ENCODE measurements around the gene VWF. TPM values are rescaled to one million over a fixed set of nuclear protein-coding genes. Genes with fewer than 3 reads are reported as not detected.

The VWF gene
- total and polyA plus RNA-seq, 11 donors: 125 to 503 (median 238) TPM

DNA sequence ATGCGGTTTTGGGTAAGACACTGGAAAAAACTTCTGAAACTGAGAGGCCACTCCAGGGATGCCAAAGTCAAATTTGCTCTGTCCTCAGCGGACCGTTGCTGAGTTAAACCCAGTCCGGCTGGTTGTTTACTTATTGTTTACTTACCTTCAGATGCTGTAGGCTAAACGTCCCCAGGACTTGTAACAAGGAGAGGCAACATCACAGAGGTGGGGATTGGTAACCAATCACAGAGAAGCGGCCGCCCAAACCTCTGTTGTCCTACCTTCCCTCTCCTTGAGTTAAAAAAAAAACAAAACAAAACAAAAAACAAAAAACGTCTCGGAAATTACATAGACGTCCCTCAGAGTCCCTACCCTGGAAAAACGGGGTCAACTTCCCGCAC is 179.8 kb downstream of the VWF start:
- intact Hi-C loops (cut with DNase I): no loop called here
- Histone ChIP-seq H3K27me3 (peaks cover 9 to 36% (median 19%) of the 10 kb centered on the region in 9 donors), H3K9me3 (no peaks in the 10 kb centered on the region), H3K27ac (no peak overlapping the region), H3K4me1 (peaks cover 0 to 15% (median 4%) of the 10 kb centered on the region in 12 donors), H3K4me3 (peak overlapping the region in 11 of 12 donors; percentile 13 to 62 (median 42)), H3K36me3 (peaks cover 0 to 69% (median 21%) of the 10 kb centered on the region in 9 donors)
- 26 to 42% (median 35%) methylated on average over 12 of the region's 12 CpGs for WGBS, 4 donors
- DNase-seq: no peak
- TF ChIP-seq, protein P1, sequence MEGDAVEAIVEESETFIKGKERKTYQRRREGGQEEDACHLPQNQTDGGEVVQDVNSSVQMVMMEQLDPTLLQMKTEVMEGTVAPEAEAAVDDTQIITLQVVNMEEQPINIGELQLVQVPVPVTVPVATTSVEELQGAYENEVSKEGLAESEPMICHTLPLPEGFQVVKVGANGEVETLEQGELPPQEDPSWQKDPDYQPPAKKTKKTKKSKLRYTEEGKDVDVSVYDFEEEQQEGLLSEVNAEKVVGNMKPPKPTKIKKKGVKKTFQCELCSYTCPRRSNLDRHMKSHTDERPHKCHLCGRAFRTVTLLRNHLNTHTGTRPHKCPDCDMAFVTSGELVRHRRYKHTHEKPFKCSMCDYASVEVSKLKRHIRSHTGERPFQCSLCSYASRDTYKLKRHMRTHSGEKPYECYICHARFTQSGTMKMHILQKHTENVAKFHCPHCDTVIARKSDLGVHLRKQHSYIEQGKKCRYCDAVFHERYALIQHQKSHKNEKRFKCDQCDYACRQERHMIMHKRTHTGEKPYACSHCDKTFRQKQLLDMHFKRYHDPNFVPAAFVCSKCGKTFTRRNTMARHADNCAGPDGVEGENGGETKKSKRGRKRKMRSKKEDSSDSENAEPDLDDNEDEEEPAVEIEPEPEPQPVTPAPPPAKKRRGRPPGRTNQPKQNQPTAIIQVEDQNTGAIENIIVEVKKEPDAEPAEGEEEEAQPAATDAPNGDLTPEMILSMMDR (IDR thresholded peaks at IDR 0.05): no peak
- no peak for TF ChIP-seq POLR2A (IDR thresholded peaks at IDR 0.05)
- ATAC-seq: no peak

DNA sequence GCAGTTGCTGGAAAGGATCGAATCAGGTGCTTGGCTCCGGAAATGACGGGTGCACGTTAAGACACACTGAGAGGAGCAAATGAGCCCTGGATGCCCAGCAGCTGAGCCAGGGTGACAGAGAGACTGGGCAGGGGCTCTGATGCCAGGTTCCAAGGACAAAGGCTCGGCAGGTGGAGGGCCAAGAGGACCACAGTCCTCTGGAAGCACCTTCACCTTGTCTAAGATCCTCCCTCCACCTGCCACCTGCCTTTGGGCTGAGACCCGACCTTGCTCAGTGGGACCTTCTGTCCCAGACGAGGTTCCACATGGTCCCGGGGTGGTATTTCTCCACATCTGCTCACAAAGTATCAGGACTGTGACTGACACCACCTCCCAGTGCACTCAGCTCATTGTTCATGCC is 180.4 kb downstream of the VWF start:
- no peak for ATAC-seq
- peaks cover 0 to 15% (median 4%) of the 10 kb centered on the region in 12 donors for H3K4me1 ChIP-seq
- peaks cover 0 to 69% (median 16%) of the 10 kb centered on the region in 9 donors for H3K36me3 ChIP-seq
- H3K27me3 ChIP-seq: peaks cover 9 to 36% (median 19%) of the 10 kb centered on the region in 9 donors
- WGBS, 4 donors: 84 to 93% (median 88%) methylated on average over 8 of the region's 8 CpGs
- no peak overlapping the region for H3K4me3 ChIP-seq
- H3K9me3 ChIP-seq: no peaks in the 10 kb centered on the region
- no peak overlapping the region for H3K27ac ChIP-seq
- intact Hi-C loops (cut with DNase I): no loop called here
- DNase-seq: no peak
- TF ChIP-seq POLR2A (IDR thresholded peaks at IDR 0.05): no peak
- TF ChIP-seq, protein P1 (IDR thresholded peaks at IDR 0.05): no peak

DNA sequence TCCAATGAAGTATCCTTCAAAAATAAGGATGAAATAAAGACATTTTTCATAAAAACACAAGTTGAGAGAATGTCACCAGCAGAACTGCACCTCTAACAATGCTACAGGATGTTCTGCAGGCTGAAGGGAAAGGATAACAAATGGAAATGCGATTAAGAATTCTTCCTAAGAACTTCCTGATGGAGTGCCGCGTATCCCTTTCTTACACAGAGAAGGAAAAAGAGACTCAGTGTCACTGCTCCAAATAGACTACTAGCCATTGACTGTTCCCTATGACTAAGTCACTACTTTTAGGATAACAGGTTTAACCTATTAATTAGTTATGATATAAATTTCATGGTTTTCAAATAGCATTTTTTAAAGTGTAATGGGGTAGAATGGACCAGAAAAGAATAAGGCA is 182.6 kb downstream of the VWF start:
- Histone ChIP-seq H3K27ac (no peak overlapping the region), H3K9me3 (no peaks in the 10 kb centered on the region), H3K4me1 (peaks cover 0 to 15% (median 4%) of the 10 kb centered on the region in 12 donors), H3K4me3 (no peak overlapping the region), H3K36me3 (peaks cover 0 to 64% (median 11%) of the 10 kb centered on the region in 9 donors), H3K27me3 (peaks cover 9 to 36% (median 19%) of the 10 kb centered on the region in 9 donors)
- no peak for TF ChIP-seq POLR2A (IDR thresholded peaks at IDR 0.05)
- TF ChIP-seq, protein P1 (IDR thresholded peaks at IDR 0.05): no peak
- intact Hi-C loops (cut with DNase I): no loop called here
- 58 to 76% (median 61%) methylated on average over 3 of the region's 3 CpGs for WGBS, 4 donors
- ATAC-seq: peak in 1 of 4 donors; percentile 44
- no peak for DNase-seq

DNA sequence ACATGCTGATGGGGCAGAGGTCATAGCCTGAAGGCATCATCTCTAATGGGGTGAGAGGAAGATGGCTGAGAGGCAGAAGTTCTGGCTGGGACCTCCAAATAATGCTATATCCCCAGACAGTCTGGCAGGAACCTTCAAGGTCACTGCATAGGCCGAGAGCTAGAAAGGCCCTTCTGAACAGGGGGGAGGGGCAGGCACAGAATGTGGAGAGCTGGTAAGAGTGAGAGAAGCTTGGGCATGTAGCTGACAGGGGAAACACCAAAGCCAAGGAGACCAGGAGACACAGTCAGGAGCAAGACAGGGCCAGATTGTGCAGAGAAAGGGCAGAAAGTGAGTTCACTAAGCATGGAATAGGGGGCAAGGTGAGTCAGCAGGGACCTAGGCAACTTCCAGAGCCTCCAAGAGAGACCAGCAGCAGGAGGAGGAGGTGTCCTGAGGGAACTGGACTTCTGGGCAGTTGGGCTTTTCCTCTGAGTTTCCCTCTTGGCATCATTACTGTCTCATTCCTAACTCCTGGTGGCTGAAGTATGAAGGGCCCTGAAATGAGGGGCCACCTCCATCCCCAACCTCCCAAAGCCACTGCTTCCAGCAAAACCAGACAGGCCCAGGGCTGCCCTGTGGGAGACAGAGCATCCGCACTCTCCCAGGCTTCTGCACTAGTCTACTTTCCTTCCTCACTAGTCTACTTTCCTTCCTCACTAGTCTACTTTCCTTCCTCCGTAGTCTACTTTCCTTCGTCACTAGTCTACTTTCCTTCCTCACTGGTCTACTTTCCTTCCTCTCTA is 196.5 kb downstream of the VWF start:
- ATAC-seq: peak in 2 of 4 donors; percentile 11 to 26
- Histone ChIP-seq H3K9me3 (no peaks in the 10 kb centered on the region), H3K4me3 (no peak overlapping the region), H3K27ac (no peak overlapping the region), H3K36me3 (peaks cover 0 to 8% (median 0%) of the 10 kb centered on the region in 9 donors), H3K4me1 (no peaks in the 10 kb centered on the region), H3K27me3 (no peaks in the 10 kb centered on the region)
- DNase-seq: no peak
- intact Hi-C loops (cut with DNase I): no loop called here
- TF ChIP-seq POLR2A (IDR thresholded peaks at IDR 0.05): no peak
- TF ChIP-seq, protein P1 (IDR thresholded peaks at IDR 0.05): no peak
- 68 to 75% (median 72%) methylated on average over 2 to 4 of the region's 4 CpGs for WGBS, 4 donors

All from heart left ventricle (tissue), 16 donors.